HepG2 (cell line): Measurements from ENCODE around the gene CTSG. TPM values are rescaled to one million over a fixed set of nuclear protein-coding genes. Genes with fewer than 3 reads are reported as not detected.
A peak's percentile ranks its signal among the peaks of the same experiment; 100 is the strongest.

Experiments used
- ATAC-seq: fragments of 200-7000 bp; cut with Tn5 transposase; 3 replicates; pipeline ENCODE4 v1.9.1; 2020; ENCODE audit warnings: mild to moderate bottlenecking, moderate library complexity
- BruUV-seq: library from RNA; stranded (reverse); fragments of 400-500 nt; replicated peaks from 2 replicates; lab custom pipeline; 2021; lab: Mats Ljungman, UMichigan
- CTCF ChIA-PET: fragments of 300-600 bp; formaldehyde crosslinking; extraction: SDS; loops from one replicate; lab custom pipeline; 2021; ENCODE audit warnings: low total read pairs, inconsistent platforms, low intra/inter-chr PET ratio; lab: Yijun Ruan, JAX
- POLR2A ChIA-PET: fragments of 350-600 bp; sonication (Branson Sonifier 250); formaldehyde crosslinking; loops from one replicate; lab custom pipeline; 2020; ENCODE audit warnings: antibody characterized with exemption, inconsistent platforms; lab: Yijun Ruan, JAX
- DNase-seq: peaks from one replicate; pipeline ENCODE4 v3.0.0-alpha.2; 2015; ENCODE audit warnings: low spot score
- FAIRE-seq: peaks from 3 replicates; lab custom pipeline; 2011; peaks lifted over from hg19 to GRCh38; lab: Jason Lieb, UNC
- H2AFZ ChIP-seq: one replicate; pipeline ENCODE4 v1.6.1; 2011; ENCODE audit warnings: low read length, inconsistent platforms
- H3K27ac ChIP-seq: fragments of 300-600 bp; 3 replicates; pipeline ENCODE4 v1.8.0; 2011; ENCODE audit warnings: mixed run types, mild to moderate bottlenecking, mixed read lengths, low read length, inconsistent platforms; ENCODE audit not compliant: insufficient read depth; ENCODE audit errors: extremely low read length
- H3K27me3 ChIP-seq, 2 experiments: fragments of 200-600 bp in 1 of 2; 2 replicates in 1 of 2; 3 replicates in 1 of 2; pipeline versions ENCODE4 v1.6.0 to v1.8.0; 2011; ENCODE audit warnings: low read length in 2 of 2, mild to moderate bottlenecking in 2 of 2, moderate library complexity in 2 of 2, inconsistent platforms in 1 of 2; ENCODE audit not compliant: insufficient read depth in 2 of 2, control insufficient read depth in 1 of 2
- H3K36me3 ChIP-seq, 2 experiments: fragments of 200-600 bp in 1 of 2; replicated peaks in 1 of 2; 2 replicates in 1 of 2; 3 replicates in 1 of 2; pipeline versions ENCODE4 v1.5.1 to v1.8.0; 2011; ENCODE audit warnings: low read length in 2 of 2, inconsistent platforms in 1 of 2; ENCODE audit not compliant: insufficient read depth in 2 of 2, control insufficient read depth in 1 of 2
- H3K4me1 ChIP-seq: 2 replicates; pipeline ENCODE4 v1.5.1; 2012; ENCODE audit warnings: low read length, inconsistent platforms; ENCODE audit not compliant: insufficient read depth
- H3K4me2 ChIP-seq: 2 replicates; pipeline ENCODE4 v1.6.0; 2011; ENCODE audit warnings: low read depth, low read length, inconsistent platforms
- H3K4me3 ChIP-seq, 3 experiments: fragments of 200-600 bp in 1 of 3; sonication (generic), shearing (Covaris generic) in 1 of 3; replicated peaks in 1 of 3; 2 replicates each; pipeline ENCODE4 v1.5.1; 2011 to 2016; ENCODE audit warnings: low read length in 3 of 3, inconsistent platforms in 2 of 3, low read depth in 2 of 3, mild to moderate bottlenecking in 2 of 3, control low read depth in 1 of 3, mixed read lengths in 1 of 3; ENCODE audit not compliant: insufficient read depth in 1 of 3
- H3K79me2 ChIP-seq: one replicate; pipeline ENCODE4 v1.6.1; 2011; ENCODE audit warnings: low read length, inconsistent platforms; ENCODE audit not compliant: insufficient read depth
- H3K9ac ChIP-seq: 2 replicates; pipeline ENCODE4 v1.6.0; 2011; ENCODE audit warnings: mild to moderate bottlenecking, low read depth, low read length, inconsistent platforms; ENCODE audit not compliant: insufficient read depth
- H3K9me3 ChIP-seq: 2 replicates; pipeline ENCODE4 v1.5.1; 2012; ENCODE audit warnings: mild to moderate bottlenecking, low read length
- H4K20me1 ChIP-seq: 2 replicates; pipeline ENCODE4 v1.6.0; 2011; ENCODE audit warnings: inconsistent platforms, mild to moderate bottlenecking, low read length, moderate library complexity; ENCODE audit not compliant: insufficient read depth
- BRCA1 ChIP-seq: sonication (generic); formaldehyde crosslinking; IDR thresholded peaks from 2 replicates; pipeline ENCODE4 v1.4.0; 2020; ENCODE audit warnings: missing genetic modification reagents
- MIER2 ChIP-seq: IDR thresholded peaks from 2 replicates; pipeline ENCODE4 v1.6.1; 2016; ENCODE audit warnings: missing biosample characterization, missing genetic modification reagents
- NKX3-1 ChIP-seq: sonication (generic); formaldehyde crosslinking; IDR thresholded peaks from 2 replicates; pipeline ENCODE4 v1.5.0; 2020; ENCODE audit warnings: missing genetic modification reagents
- PCBP2 ChIP-seq: fragments of 200-400 bp; formaldehyde crosslinking; optimal IDR thresholded peaks from 2 replicates; pipeline ENCODE3; 2018; ENCODE audit warnings: low read length, low read depth; ENCODE audit not compliant: poor library complexity, severe bottlenecking
- PHB2 ChIP-seq: fragments of 450-650 bp; IDR thresholded peaks from 2 replicates; pipeline ENCODE4 v1.6.1; 2018; ENCODE audit not compliant: partially characterized antibody
- POLR2AphosphoS5 ChIP-seq: IDR thresholded peaks from 2 replicates; pipeline ENCODE4 v1.6.1; 2012; ENCODE audit warnings: low read depth, low read length
- SMC3 ChIP-seq: IDR thresholded peaks from 2 replicates; pipeline ENCODE4 v1.6.1; 2011; ENCODE audit warnings: low read length, improper control_type of control experiment
- SOX6 ChIP-seq, 2 experiments: fragments of 450-650 bp in 1 of 2; sonication (generic) in 1 of 2; formaldehyde crosslinking in 1 of 2; IDR thresholded peaks; 2 replicates each; pipeline versions ENCODE4 v1.4.0 to v1.6.1; 2017 to 2020; ENCODE audit warnings: antibody characterized with exemption in 1 of 2, mild to moderate bottlenecking in 1 of 2, missing genetic modification reagents in 1 of 2
- SRSF1 ChIP-seq: fragments of 200-400 bp; formaldehyde crosslinking; optimal IDR thresholded peaks from 2 replicates; pipeline ENCODE3; 2017; ENCODE audit warnings: mild to moderate bottlenecking, low read depth, low read length, moderate library complexity
- SRSF9 ChIP-seq: fragments of 200-400 bp; formaldehyde crosslinking; IDR thresholded peaks from 2 replicates; pipeline ENCODE4 v1.6.1; 2018; ENCODE audit warnings: borderline replicate concordance, mild to moderate bottlenecking, low read depth, low read length; ENCODE audit not compliant: insufficient read depth, poor library complexity, severe bottlenecking
- WIZ ChIP-seq: sonication (generic); formaldehyde crosslinking; IDR thresholded peaks from 2 replicates; pipeline ENCODE4 v1.5.1; 2020; ENCODE audit warnings: mild to moderate bottlenecking, missing genetic modification reagents
- ZNF264 ChIP-seq: sonication (generic); formaldehyde crosslinking; IDR thresholded peaks from 2 replicates; pipeline ENCODE4 v1.4.0; 2020; ENCODE audit warnings: missing genetic modification reagents
- in situ Hi-C: cut with HindIII; loops from 2 replicates; pipeline ENCODE4 v1.10.0; 2017; ENCODE audit warnings: low pct_unique_long_range_greater_than_20kb; ENCODE audit not compliant: extremely low pct_ligation_motif_present
- intact Hi-C: fragments of 100-400 bp; cut with micrococcal nuclease; formaldehyde crosslinking; loops from one replicate; pipeline ENCODE4 v1.10.0; 2022; ENCODE audit not compliant: unreplicated experiment
- polyA plus RNA-seq, 8 experiments: library from polyadenylated mRNA; depleted of rRNA in 3 of 8; stranded (reverse) in 7 of 8; unstranded in 1 of 8; fragments of >200 nt; fragmentation: Illumina TruSeq in 4 of 8; extraction: Trizol in 4 of 8; gene quantifications; 2 replicates each; pipeline versions ENCODE4 v1.2.1 to v1.2.3, GENCODE V29; 2011 to 2016; ENCODE audit warnings: low read depth in 4 of 8, missing spikeins in 1 of 8, mixed read lengths in 1 of 8; ENCODE audit not compliant: insufficient read depth in 1 of 8
- total RNA-seq, 5 experiments: library from RNA; depleted of rRNA; stranded (reverse); fragments of >200 nt; fragmentation: Illumina TruSeq; extraction: Trizol; gene quantifications; 2 replicates each; pipeline ENCODE4 v1.2.3, GENCODE V29; 2016; ENCODE audit warnings: low read depth in 1 of 5
- TF ChIP-seq, protein P1 (sequence below): sonication (generic); formaldehyde crosslinking; IDR thresholded peaks from 2 replicates; pipeline ENCODE4; 2020; ENCODE audit warnings: missing genetic modification reagents, mild to moderate bottlenecking, borderline replicate concordance
- TF ChIP-seq, protein P2 (sequence below): sonication (generic); formaldehyde crosslinking; IDR thresholded peaks from 2 replicates; pipeline ENCODE4 v1.4.0; 2020; ENCODE audit warnings: mild to moderate bottlenecking, missing genetic modification reagents
- TF ChIP-seq, protein P3 (sequence below): sonication (generic); formaldehyde crosslinking; IDR thresholded peaks from 2 replicates; pipeline ENCODE4 v1.8.1; 2023; ENCODE audit warnings: mild to moderate bottlenecking, inconsistent platforms, moderate library complexity, missing genetic modification reagents, borderline replicate concordance
- TF ChIP-seq, protein P4 (sequence below): sonication (generic); formaldehyde crosslinking; IDR thresholded peaks from 2 replicates; pipeline ENCODE4 v1.8.1; 2023; ENCODE audit warnings: missing genetic modification reagents, inconsistent platforms, borderline replicate concordance

CTSG gene
- total and polyA plus RNA-seq, 2 of the 13 experiments (the other 11 are each of a cell fraction or from before 2014, with no cell fraction given) = not detected

DNA sequence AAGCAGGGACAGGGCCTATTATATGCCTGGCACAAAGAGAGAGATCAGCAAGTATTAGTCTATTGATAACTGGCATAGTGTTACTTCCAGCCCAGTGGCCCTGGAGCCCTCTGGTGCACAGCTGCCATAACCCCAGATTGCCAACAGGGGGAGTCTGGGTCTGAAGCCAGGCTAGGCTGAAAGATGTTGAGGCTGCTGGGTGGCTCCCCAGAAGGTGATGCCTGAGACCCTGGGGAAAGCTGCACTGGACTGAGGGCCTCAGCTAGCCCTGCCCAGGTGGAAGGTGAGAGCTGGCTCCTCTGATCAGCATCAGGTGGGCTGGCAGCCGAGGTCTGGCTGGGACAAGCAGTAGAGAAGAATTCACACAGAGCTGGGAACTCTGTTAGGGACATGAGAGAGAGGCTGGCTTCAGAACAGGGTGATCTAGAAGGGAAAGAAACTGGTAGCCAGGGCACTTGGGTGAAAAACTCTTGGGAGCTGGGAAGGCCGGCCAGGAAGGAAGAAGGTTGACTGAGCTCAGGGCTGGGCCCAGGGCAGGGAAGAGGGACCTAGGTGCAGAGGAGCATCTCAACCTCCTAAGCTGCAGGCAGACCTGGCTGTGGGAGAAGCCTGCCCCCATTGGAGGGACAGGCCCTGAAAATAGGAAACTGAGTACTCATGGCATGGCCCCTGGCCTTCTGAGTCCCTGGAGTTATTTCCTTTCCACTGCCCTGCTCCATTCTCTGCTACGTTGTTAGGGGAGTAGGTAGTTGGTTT, 29.6 kb upstream of the CTSG start (continued):
- TF ChIP-seq, protein P1, sequence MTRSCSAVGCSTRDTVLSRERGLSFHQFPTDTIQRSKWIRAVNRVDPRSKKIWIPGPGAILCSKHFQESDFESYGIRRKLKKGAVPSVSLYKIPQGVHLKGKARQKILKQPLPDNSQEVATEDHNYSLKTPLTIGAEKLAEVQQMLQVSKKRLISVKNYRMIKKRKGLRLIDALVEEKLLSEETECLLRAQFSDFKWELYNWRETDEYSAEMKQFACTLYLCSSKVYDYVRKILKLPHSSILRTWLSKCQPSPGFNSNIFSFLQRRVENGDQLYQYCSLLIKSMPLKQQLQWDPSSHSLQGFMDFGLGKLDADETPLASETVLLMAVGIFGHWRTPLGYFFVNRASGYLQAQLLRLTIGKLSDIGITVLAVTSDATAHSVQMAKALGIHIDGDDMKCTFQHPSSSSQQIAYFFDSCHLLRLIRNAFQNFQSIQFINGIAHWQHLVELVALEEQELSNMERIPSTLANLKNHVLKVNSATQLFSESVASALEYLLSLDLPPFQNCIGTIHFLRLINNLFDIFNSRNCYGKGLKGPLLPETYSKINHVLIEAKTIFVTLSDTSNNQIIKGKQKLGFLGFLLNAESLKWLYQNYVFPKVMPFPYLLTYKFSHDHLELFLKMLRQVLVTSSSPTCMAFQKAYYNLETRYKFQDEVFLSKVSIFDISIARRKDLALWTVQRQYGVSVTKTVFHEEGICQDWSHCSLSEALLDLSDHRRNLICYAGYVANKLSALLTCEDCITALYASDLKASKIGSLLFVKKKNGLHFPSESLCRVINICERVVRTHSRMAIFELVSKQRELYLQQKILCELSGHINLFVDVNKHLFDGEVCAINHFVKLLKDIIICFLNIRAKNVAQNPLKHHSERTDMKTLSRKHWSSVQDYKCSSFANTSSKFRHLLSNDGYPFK (CRISPR knock-in tag) = peak; percentile 60; the same call in 1 of the 2 replicates
- TF ChIP-seq, protein P2, sequence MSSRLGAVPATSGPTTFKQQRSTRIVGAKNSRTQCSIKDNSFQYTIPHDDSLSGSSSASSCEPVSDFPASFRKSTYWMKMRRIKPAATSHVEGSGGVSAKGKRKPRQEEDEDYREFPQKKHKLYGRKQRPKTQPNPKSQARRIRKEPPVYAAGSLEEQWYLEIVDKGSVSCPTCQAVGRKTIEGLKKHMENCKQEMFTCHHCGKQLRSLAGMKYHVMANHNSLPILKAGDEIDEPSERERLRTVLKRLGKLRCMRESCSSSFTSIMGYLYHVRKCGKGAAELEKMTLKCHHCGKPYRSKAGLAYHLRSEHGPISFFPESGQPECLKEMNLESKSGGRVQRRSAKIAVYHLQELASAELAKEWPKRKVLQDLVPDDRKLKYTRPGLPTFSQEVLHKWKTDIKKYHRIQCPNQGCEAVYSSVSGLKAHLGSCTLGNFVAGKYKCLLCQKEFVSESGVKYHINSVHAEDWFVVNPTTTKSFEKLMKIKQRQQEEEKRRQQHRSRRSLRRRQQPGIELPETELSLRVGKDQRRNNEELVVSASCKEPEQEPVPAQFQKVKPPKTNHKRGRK (CRISPR knock-in tag) = peak; percentile 30; the same call in 1 of the 2 replicates
- TF ChIP-seq SRSF1 (no peak), BRCA1 (CRISPR knock-in tag) (no peak), SMC3 (peak; percentile 55), WIZ (CRISPR knock-in tag) (no peak), ZNF264 (CRISPR knock-in tag) (no peak)

DNA sequence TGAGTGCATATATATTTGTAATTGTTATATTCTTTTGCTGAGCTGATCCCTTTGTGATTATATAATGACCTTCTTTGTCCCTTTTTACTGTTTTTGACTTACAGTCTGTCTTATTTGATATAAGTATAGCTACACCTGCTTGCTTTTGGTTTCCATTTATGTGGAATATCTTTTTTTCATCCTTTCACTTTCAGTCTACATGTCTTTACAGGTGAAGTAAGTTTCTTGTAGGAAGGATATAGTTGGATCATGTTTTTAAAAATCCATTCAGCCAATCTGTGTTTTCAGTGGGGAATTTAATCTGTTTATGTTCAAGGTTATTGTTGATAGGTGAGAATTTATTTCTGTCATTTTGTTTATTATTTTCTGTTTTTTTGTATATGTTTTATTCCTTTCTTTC, 21.4 kb upstream of the CTSG start:
- FAIRE-seq (no peak), DNase-seq (no peak), ATAC-seq (no peak)
- Histone ChIP-seq H3K4me1 (no peaks in the 10 kb centered on the region), H3K27me3 (no peaks in the 10 kb centered on the region; a peak in 1 of 5 replicates), H3K9me3 (peaks cover 9% of the 10 kb centered on the region; the same call in 1 of the 2 replicates), H3K4me2 (no peak overlapping the region), H4K20me1 (no peaks in the 10 kb centered on the region), H2AFZ (no peak overlapping the region), H3K4me3 (no peak overlapping the region), H3K9ac (no peak overlapping the region), H3K27ac (no peak overlapping the region), H3K36me3 (no peaks in the 10 kb centered on the region), H3K79me2 (no peaks in the 10 kb centered on the region)
- in situ Hi-C loops (no loop called here), intact Hi-C loops (no loop called here)
- no TSS peak for BruUV-seq
- POLR2A ChIA-PET = no interaction called here
- CTCF ChIA-PET = no interaction called here
- TF ChIP-seq PCBP2 (no peak), MIER2 (CRISPR knock-in tag) (no peak), SRSF9 (no peak), SOX6 (IDR thresholded peaks at IDR 0.05) (peak; percentile 69; the same call in 1 of the 2 replicates), SOX6 (CRISPR knock-in tag; IDR thresholded peaks at IDR 0.05) (no peak), POLR2AphosphoS5 (no peak), PHB2 (peak; percentile 78), NKX3-1 (CRISPR knock-in tag) (no peak)
- TF ChIP-seq, protein P3, sequence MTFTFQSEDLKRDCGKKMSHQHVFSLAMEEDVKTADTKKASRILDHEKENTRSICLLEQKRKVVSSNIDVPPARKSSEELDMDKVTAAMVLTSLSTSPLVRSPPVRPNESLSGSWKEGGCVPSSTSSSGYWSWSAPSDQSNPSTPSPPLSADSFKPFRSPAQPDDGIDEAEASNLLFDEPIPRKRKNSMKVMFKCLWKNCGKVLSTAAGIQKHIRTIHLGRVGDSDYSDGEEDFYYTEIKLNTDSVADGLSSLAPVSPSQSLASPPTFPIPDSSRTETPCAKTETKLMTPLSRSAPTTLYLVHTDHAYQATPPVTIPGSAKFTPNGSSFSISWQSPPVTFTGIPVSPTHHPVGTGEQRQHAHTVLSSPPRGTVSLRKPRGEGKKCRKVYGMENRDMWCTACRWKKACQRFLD (CRISPR knock-in tag) = no peak
- TF ChIP-seq, protein P4, sequence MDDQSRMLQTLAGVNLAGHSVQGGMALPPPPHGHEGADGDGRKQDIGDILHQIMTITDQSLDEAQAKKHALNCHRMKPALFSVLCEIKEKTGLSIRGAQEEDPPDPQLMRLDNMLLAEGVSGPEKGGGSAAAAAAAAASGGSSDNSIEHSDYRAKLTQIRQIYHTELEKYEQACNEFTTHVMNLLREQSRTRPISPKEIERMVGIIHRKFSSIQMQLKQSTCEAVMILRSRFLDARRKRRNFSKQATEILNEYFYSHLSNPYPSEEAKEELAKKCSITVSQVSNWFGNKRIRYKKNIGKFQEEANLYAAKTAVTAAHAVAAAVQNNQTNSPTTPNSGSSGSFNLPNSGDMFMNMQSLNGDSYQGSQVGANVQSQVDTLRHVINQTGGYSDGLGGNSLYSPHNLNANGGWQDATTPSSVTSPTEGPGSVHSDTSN (CRISPR knock-in tag) = no peak
